H1 (cell line): ENCODE measurements around the gene BICDL1. TPM values are rescaled to one million over a fixed set of nuclear protein-coding genes. Genes with fewer than 3 reads are reported as not detected.

Experiments used
- CTCF ChIA-PET: fragments of 300-600 bp; sonication (Branson Sonifier 250); formaldehyde crosslinking; loops from one replicate; lab custom pipeline; 2021; ENCODE audit not compliant: partially characterized antibody; lab: Charles Lee
- POLR2A ChIA-PET: fragments of 300-600 bp; sonication (Branson Sonifier 250); formaldehyde crosslinking; loops from one replicate; lab custom pipeline; 2021; ENCODE audit warnings: inconsistent platforms; ENCODE audit not compliant: partially characterized antibody; lab: Charles Lee
- DNase-seq, 2 experiments: peaks; one replicate each; pipeline versions ENCODE4 v3.0.0 to v3.0.0-alpha.2; 2010 to 2022; ENCODE audit warnings: low spot score in 2 of 2, low read depth in 1 of 2, mixed read lengths in 1 of 2
- FAIRE-seq: peaks from 2 replicates; lab custom pipeline; 2011; peaks lifted over from hg19 to GRCh38; lab: Jason Lieb, UNC
- H2AFZ ChIP-seq: 2 replicates; pipeline ENCODE4 v1.8.1; 2012; ENCODE audit warnings: low read length, inconsistent platforms
- H2AK5ac ChIP-seq: 2 replicates; pipeline ENCODE4 v1.6.1; 2013; ENCODE audit warnings: low read depth, low read length
- H2BK120ac ChIP-seq: replicated peaks from 2 replicates; pipeline ENCODE3; 2013; ENCODE audit warnings: low read depth, low read length, inconsistent platforms
- H2BK12ac ChIP-seq: 2 replicates; pipeline ENCODE4 v1.6.1; 2013; ENCODE audit warnings: low read depth, low read length
- H2BK15ac ChIP-seq: 2 replicates; pipeline ENCODE4 v1.6.1; 2013; ENCODE audit warnings: low read length
- H2BK20ac ChIP-seq: 2 replicates; pipeline ENCODE4 v1.6.1; 2013; ENCODE audit warnings: low read length
- H2BK5ac ChIP-seq: 2 replicates; pipeline ENCODE4 v1.6.1; 2013; ENCODE audit warnings: low read depth, low read length
- H3K14ac ChIP-seq: 2 replicates; pipeline ENCODE4 v1.6.1; 2013; ENCODE audit warnings: inconsistent platforms; ENCODE audit not compliant: insufficient read length
- H3K18ac ChIP-seq: 2 replicates; pipeline ENCODE4 v1.6.1; 2013; ENCODE audit warnings: low read length; ENCODE audit errors: extremely low read depth
- H3K23ac ChIP-seq: 2 replicates; pipeline ENCODE4 v1.6.1; 2013; ENCODE audit warnings: inconsistent platforms; ENCODE audit not compliant: insufficient read length
- H3K23me2 ChIP-seq: 2 replicates; pipeline ENCODE4 v1.6.1; 2013; ENCODE audit warnings: low read depth, low read length
- H3K27ac ChIP-seq: 2 replicates; pipeline ENCODE4 v1.6.1; 2011; ENCODE audit warnings: low read depth, low read length, inconsistent platforms
- H3K27me3 ChIP-seq, 4 experiments: replicated peaks in 1 of 4; 1 replicate in 1 of 4; 2 replicates in 3 of 4; pipeline versions ENCODE4 v1.6.1 to v1.8.1; 2011 to 2013; ENCODE audit warnings: low read length in 3 of 4, mild to moderate bottlenecking in 3 of 4, inconsistent platforms in 2 of 4, mixed read lengths in 2 of 4, moderate library complexity in 1 of 4; ENCODE audit not compliant: control insufficient read depth in 3 of 4, insufficient read depth in 3 of 4; ENCODE audit errors: extremely low read depth in 1 of 4
- H3K36me3 ChIP-seq, 4 experiments: 2 replicates each; pipeline versions ENCODE4 v1.6.1 to v1.8.1; 2011 to 2013; ENCODE audit warnings: mild to moderate bottlenecking in 4 of 4, low read length in 3 of 4, moderate library complexity in 2 of 4, control low read depth in 1 of 4, inconsistent platforms in 1 of 4; ENCODE audit not compliant: insufficient read depth in 4 of 4, control insufficient read depth in 2 of 4
- H3K4ac ChIP-seq: replicated peaks from 2 replicates; pipeline ENCODE3; 2013; ENCODE audit warnings: low read length, low read depth, mixed read lengths, inconsistent platforms; ENCODE audit not compliant: insufficient read length
- H3K4me1 ChIP-seq, 4 experiments: replicated peaks in 1 of 4; 1 replicate in 1 of 4; 2 replicates in 3 of 4; pipeline versions ENCODE4 v1.6.1 to v1.8.1; 2011 to 2013; ENCODE audit warnings: low read length in 3 of 4, inconsistent platforms in 2 of 4, mixed read lengths in 1 of 4; ENCODE audit not compliant: insufficient read depth in 4 of 4, control insufficient read depth in 3 of 4
- H3K4me2 ChIP-seq, 2 experiments: 2 replicates each; pipeline versions ENCODE4 v1.6.1 to v1.8.1; 2011 to 2013; ENCODE audit warnings: low read depth in 2 of 2, low read length in 2 of 2, control low read depth in 1 of 2, inconsistent platforms in 1 of 2, mild to moderate bottlenecking in 1 of 2; ENCODE audit not compliant: insufficient read depth in 1 of 2
- H3K4me3 ChIP-seq, 4 experiments: fragments of 200-600, 300-600 bp in 1 of 4; sonication (generic), shearing (Covaris generic), sonication (Bioruptor Twin) in 1 of 4; 2 replicates each; pipeline versions ENCODE4 v1.5.1 to v1.8.1; 2011 to 2016; ENCODE audit warnings: low read length in 4 of 4, low read depth in 3 of 4, control low read depth in 2 of 4, inconsistent platforms in 2 of 4, mild to moderate bottlenecking in 2 of 4, mixed read lengths in 1 of 4, moderate library complexity in 1 of 4; ENCODE audit not compliant: insufficient read depth in 2 of 4; ENCODE audit errors: extremely low read depth in 1 of 4
- H3K56ac ChIP-seq: replicated peaks from 2 replicates; pipeline ENCODE3; 2013; ENCODE audit warnings: low read depth, mild to moderate bottlenecking, mixed read lengths, low read length, inconsistent platforms; ENCODE audit not compliant: insufficient read length
- H3K79me1 ChIP-seq: 2 replicates; pipeline ENCODE4 v1.6.1; 2013; ENCODE audit warnings: low read depth, low read length, control low read depth
- H3K79me2 ChIP-seq, 2 experiments: 2 replicates each; pipeline versions ENCODE4 v1.6.1 to v1.8.1; 2012 to 2013; ENCODE audit warnings: low read length in 2 of 2, mild to moderate bottlenecking in 2 of 2, inconsistent platforms in 1 of 2; ENCODE audit not compliant: insufficient read depth in 2 of 2, control insufficient read depth in 1 of 2
- H3K9ac ChIP-seq, 4 experiments: replicated peaks in 1 of 4; 1 replicate in 1 of 4; 2 replicates in 3 of 4; pipeline versions ENCODE4 v1.6.1 to v1.8.1; 2011 to 2013; ENCODE audit warnings: low read depth in 3 of 4, low read length in 3 of 4, control low read depth in 2 of 4, mild to moderate bottlenecking in 2 of 4, moderate library complexity in 2 of 4, inconsistent platforms in 1 of 4; ENCODE audit errors: extremely low read depth in 1 of 4
- H3K9me3 ChIP-seq, 2 experiments: 2 replicates each; pipeline versions ENCODE4 v1.6.1 to v1.8.1; 2012 to 2013; ENCODE audit warnings: mild to moderate bottlenecking in 2 of 2, moderate library complexity in 2 of 2, control low read depth in 1 of 2, inconsistent platforms in 1 of 2, low read depth in 1 of 2, low read length in 1 of 2, mixed read lengths in 1 of 2; ENCODE audit not compliant: insufficient read depth in 2 of 2
- H4K20me1 ChIP-seq, 2 experiments: replicated peaks in 1 of 2; 2 replicates each; pipeline versions ENCODE3 to v1.8.1; 2011 to 2013; ENCODE audit warnings: inconsistent platforms in 2 of 2, low read length in 2 of 2, mild to moderate bottlenecking in 1 of 2; ENCODE audit not compliant: insufficient read depth in 2 of 2, control insufficient read depth in 1 of 2
- H4K5ac ChIP-seq: 2 replicates; pipeline ENCODE4 v1.6.1; 2013; ENCODE audit warnings: low read length, low read depth, mixed read lengths, inconsistent platforms; ENCODE audit not compliant: insufficient read length
- H4K8ac ChIP-seq: 2 replicates; pipeline ENCODE4 v1.8.0; 2013; ENCODE audit warnings: mild to moderate bottlenecking, moderate library complexity, low read length, inconsistent platforms; ENCODE audit not compliant: insufficient read depth; ENCODE audit errors: extremely low read depth
- H4K91ac ChIP-seq: replicated peaks from 2 replicates; pipeline ENCODE3; 2013; ENCODE audit warnings: low read length, mixed read lengths, inconsistent platforms; ENCODE audit not compliant: insufficient read length
- JUND ChIP-seq: IDR thresholded peaks from 2 replicates; pipeline ENCODE4 v1.6.1; 2011; ENCODE audit warnings: mild to moderate bottlenecking, improper control_type of control experiment, low read length
- WGBS, 2 experiments: shearing (Covaris generic) in 1 of 2; methylation state at CpG; one replicate each; pipeline versions ENCODE4 v1.1.6 to v1.1.7; 2013 to 2015; ENCODE audit warnings: low lambda C conversion rate in 2 of 2, mixed read lengths in 2 of 2, inconsistent platforms in 1 of 2, low coverage in 1 of 2, missing lambda C conversion rate in 1 of 2; ENCODE audit not compliant: insufficient replicate concordance in 2 of 2, insufficient coverage in 1 of 2, insufficient read length in 1 of 2; ENCODE audit errors: extremely low coverage in 1 of 2, missing lambda C conversion rate in 1 of 2; 5-methylcytosine and 5-hydroxymethylcytosine counted together
- polyA plus RNA-seq, 7 experiments: library from polyadenylated mRNA; depleted of rRNA in 3 of 7; stranded (reverse) in 5 of 7; unstranded in 2 of 7; fragments of >200 nt in 5 of 7; fragments of 200-250 nt in 2 of 7; gene quantifications; 1 replicate in 5 of 7; 2 replicates in 1 of 7; 4 replicates in 1 of 7; pipeline versions ENCODE4 v1.2.1 to v1.2.3, GENCODE V29; 2011 to 2013; ENCODE audit warnings: missing spikeins in 2 of 7, mixed read lengths in 2 of 7
- total RNA-seq: library from RNA; stranded (reverse); fragmentation: NEBNext Ultra II Directional; extraction: Animal tissue kit (Norgen Biotek cat#: 25700); gene quantifications from 2 replicates; pipeline ENCODE4 v1.2.1, GENCODE V29; 2021

Gene BICDL1
- total and polyA plus RNA-seq, 2 of the 8 experiments (the other 6 are each of a cell fraction or from before 2014, with no cell fraction given) = 17.2 to 25.9 TPM

DNA sequence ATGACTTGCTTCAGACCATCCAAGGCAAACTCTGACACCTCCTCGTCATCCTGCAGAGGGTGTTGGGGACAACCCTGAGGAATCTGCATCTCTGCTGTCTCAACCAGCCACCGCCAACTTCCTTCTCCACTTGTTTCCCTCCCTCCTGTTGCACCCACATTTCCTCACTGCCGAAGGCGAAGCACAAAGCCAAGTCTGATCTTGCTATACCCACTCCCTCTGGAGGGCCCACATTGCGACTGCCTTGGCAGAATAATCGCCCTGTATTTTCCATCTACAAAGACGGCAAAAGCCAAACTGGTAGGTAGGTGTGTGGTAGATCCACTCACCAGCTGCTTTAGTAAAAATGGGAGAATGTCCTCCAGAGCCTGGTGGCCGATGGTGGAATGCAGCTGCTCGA, 149.3 kb downstream of the BICDL1 start:
- Histone ChIP-seq H2BK120ac (no peak overlapping the region), H3K36me3 (peaks cover 69 to 89% (median 83%) of the 10 kb centered on the region in 4 experiments), H3K4me1 (no peaks in the 10 kb centered on the region; a peak in 1 of 7 replicates), H3K4me3 (no peak overlapping the region), H3K4ac (no peak overlapping the region), H2AFZ (no peak overlapping the region), H4K91ac (no peak overlapping the region), H3K18ac (no peak overlapping the region), H2BK15ac (no peak overlapping the region), H3K56ac (no peak overlapping the region), H3K79me2 (no peaks in the 10 kb centered on the region), H3K9me3 (no peaks in the 10 kb centered on the region), H4K8ac (no peak overlapping the region; the same call in 1 of the 2 replicates), H3K14ac (no peak overlapping the region), H3K79me1 (no peaks in the 10 kb centered on the region; the same call in none of the 2 replicates)
- POLR2A ChIA-PET = interaction anchor here (0.9 to 1.3 kb wide), 6 partner anchors 11 to 58 kb away, joined by 3 read pairs; no protein-coding TSS in a partner anchor
- WGBS, 2 experiments = 89% methylated on average over 9 of the region's 9 CpGs; no CpG with 5 or more reads in 1 of the 2 experiments
- DNase-seq = no peak
- TF ChIP-seq JUND = no peak
- TF ChIP-seq, all 59 proteins: peak for 0
- Histone ChIP-seq H3K9ac (no peak overlapping the region), H3K4me2 (no peak overlapping the region), H2AK5ac (no peak overlapping the region), H3K27ac (no peak overlapping the region), H2BK5ac (no peak overlapping the region; the same call in 1 of the 2 replicates), H3K27me3 (no peaks in the 10 kb centered on the region), H3K23me2 (no peaks in the 10 kb centered on the region), H4K5ac (no peak overlapping the region), H3K23ac (no peak overlapping the region), H4K20me1 (peaks cover 0 to 12% of the 10 kb centered on the region in 2 experiments), H2BK12ac (no peak overlapping the region), H2BK20ac (no peak overlapping the region)
- FAIRE-seq = no peak
- CTCF ChIA-PET = interaction anchor here (0.6 kb wide), 1 partner anchor 1505 kb away, joined by 3 read pairs; no protein-coding TSS in a partner anchor
